Non-pigmented ciliary epithelial cell (primary cell): ENCODE data around the gene KRTAP20-4.

ENCODE experiments used
- DNase-seq: peaks from one replicate; pipeline ENCODE4 v3.0.0-alpha.2; 2010; ENCODE audit warnings: low read depth

The KRTAP20-4 gene

DNA sequence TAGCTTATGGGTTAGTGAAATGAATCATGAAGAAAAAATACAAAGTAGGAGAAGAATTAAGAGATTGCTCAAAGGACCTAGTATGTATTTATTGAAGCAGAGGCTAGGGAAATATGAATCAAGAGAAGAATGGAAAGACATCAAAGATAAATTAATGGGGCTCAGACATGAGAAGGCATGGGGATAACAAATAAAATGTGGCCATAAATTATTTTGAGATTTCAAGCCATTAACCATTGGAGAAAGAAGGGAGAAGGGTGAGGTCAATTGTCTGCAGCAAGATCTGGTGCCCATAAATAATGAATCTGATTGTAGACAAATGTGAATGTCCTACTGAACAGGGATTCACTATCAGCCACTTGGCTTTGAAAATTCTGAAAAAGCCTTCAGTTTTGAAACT is 32.5 kb downstream of the KRTAP20-4 start:
- no peak for DNase-seq

DNA sequence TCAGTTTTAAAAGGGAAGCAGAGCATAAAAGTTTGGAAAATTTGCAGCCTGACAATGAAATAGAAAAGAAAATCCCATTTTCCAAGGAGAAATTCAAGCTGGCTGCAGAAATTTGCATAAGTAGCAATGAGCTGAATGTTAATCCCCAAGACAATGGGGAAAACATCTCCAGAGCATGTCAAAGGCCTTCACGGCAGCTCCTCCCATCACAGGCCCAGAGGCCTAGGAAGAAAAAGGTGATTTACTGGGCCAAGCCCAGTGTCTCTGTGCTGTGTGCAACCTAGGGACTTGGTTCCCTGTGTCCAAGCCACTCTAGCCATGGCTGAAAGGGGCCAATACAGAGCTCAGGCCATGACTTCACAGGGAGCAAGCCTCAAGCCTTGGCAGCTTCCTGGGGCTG is 48.3 kb downstream of the KRTAP20-4 start:
- no peak for DNase-seq
